GM19438 (cell line): ENCODE results near the gene ZNF550.
A peak's percentile ranks its signal among the peaks of the same experiment; 100 is the strongest.

ENCODE experiments used
- ATAC-seq: cut with Tn5 transposase; IDR thresholded peaks from one replicate; pipeline ENCODE4 v1.9.1; 2021; ENCODE audit warnings: low read depth; ENCODE audit not compliant: unreplicated experiment

ZNF550 gene

GRCh38 chr19:57559404-57560025, at the start of gene ZNF550:
Gene ZNF550, minus strand, starts transcription at chr19:57559863. Its CDS starts 181 bp downstream, at chr19:57559682.
- peak; percentile 91 for ATAC-seq

GRCh38 chr19:57606931-57607330, 47.3 kb upstream of the ZNF550 start:
- ATAC-seq, result no peak

GRCh38 chr19:57599761-57600383, 40.2 kb upstream of the ZNF550 start, which contains the start of gene ZNF530:
Gene ZNF530, plus strand, starts transcription at chr19:57599885. Its CDS starts 4,461 bp downstream, at chr19:57604346.
- ATAC-seq, result peak; percentile 93

GRCh38 chr19:57599377-57599760, 39.7 kb upstream of the ZNF550 start:
- no peak for ATAC-seq

GRCh38 chr19:57587529-57587928, 27.9 kb upstream of the ZNF550 start:
- ATAC-seq, result no peak

GRCh38 chr19:57583521-57584416, 24.1 kb upstream of the ZNF550 start, which contains the start of gene ZIK1:
Gene ZIK1, plus strand, starts transcription at chr19:57584145. Its CDS starts 212 bp downstream, at chr19:57584357.
- ATAC-seq, result peak; percentile 79

GRCh38 chr19:57583104-57583520, 23.4 kb upstream of the ZNF550 start:
- no peak for ATAC-seq

- peak; percentile 89 for ATAC-seq
Measured at GRCh38 chr19:57578487-57579205, 19.0 kb upstream of the ZNF550 start, which contains the start of gene ZNF416. Gene ZNF416, minus strand, starts transcription at chr19:57578911. Its CDS starts 207 bp downstream, at chr19:57578704.

GRCh38 chr19:57576661-57577060, 17.0 kb upstream of the ZNF550 start:
- no peak for ATAC-seq

GRCh38 chr19:57572415-57572947, 12.8 kb upstream of the ZNF550 start:
- ATAC-seq, result no peak

- no peak for ATAC-seq
Measured at GRCh38 chr19:57570707-57571106, 11.0 kb upstream of the ZNF550 start.

GRCh38 chr19:57566396-57567265, 7.0 kb upstream of the ZNF550 start:
- ATAC-seq, result no peak

GRCh38 chr19:57563547-57563946, 3.9 kb upstream of the ZNF550 start:
- no peak for ATAC-seq

- peak; percentile 19 for ATAC-seq
Measured at GRCh38 chr19:57560049-57560491, 407 bp upstream of the ZNF550 start.

- ATAC-seq, result peak; percentile 25
Measured at GRCh38 chr19:57559008-57559403, 657 bp downstream of the ZNF550 start.

- no peak for ATAC-seq
Measured at GRCh38 chr19:57558525-57558924, 1.1 kb downstream of the ZNF550 start.

- no peak for ATAC-seq
Measured at GRCh38 chr19:57557659-57558058, 2.0 kb downstream of the ZNF550 start.

- no peak for ATAC-seq
Measured at GRCh38 chr19:57552432-57552831, 7.2 kb downstream of the ZNF550 start.

GRCh38 chr19:57546513-57546912, 13.2 kb downstream of the ZNF550 start:
- no peak for ATAC-seq
